Nephron (organoid): ENCODE results near the gene DOCK3.

Experiments used
- H3K27ac Mint-ChIP-seq, 3 experiments: 2 replicates each; pipeline ENCODE4 v1.8.0; 2020; ENCODE audit warnings: mixed read lengths in 3 of 3, mild to moderate bottlenecking in 2 of 3, moderate library complexity in 1 of 3
- H3K27me3 Mint-ChIP-seq: 2 replicates; pipeline ENCODE4 v1.8.0; 2021; ENCODE audit warnings: low read depth, mild to moderate bottlenecking, moderate library complexity, mixed read lengths
- H3K36me3 Mint-ChIP-seq: 2 replicates; pipeline ENCODE4 v1.8.0; 2020; ENCODE audit warnings: low read depth, mixed read lengths
- H3K4me1 Mint-ChIP-seq: 2 replicates; pipeline ENCODE4 v1.8.0; 2020; ENCODE audit warnings: mixed read lengths
- H3K4me3 Mint-ChIP-seq, 3 experiments: 2 replicates each; pipeline ENCODE4 v1.8.0; 2020; ENCODE audit warnings: mild to moderate bottlenecking in 3 of 3, mixed read lengths in 3 of 3, moderate library complexity in 2 of 3
- H3K9me3 Mint-ChIP-seq: 2 replicates; pipeline ENCODE4 v1.8.0; 2020; ENCODE audit warnings: mixed read lengths
- TF ChIP-seq, protein P1 (sequence below), 3 experiments: fragments of 200-600 bp; sonication (generic); IDR thresholded peaks; one replicate each; pipeline ENCODE4 v1.5.0; 2021; ENCODE audit warnings: antibody characterized with exemption in 3 of 3; ENCODE audit not compliant: unreplicated experiment in 3 of 3

Gene DOCK3

DNA sequence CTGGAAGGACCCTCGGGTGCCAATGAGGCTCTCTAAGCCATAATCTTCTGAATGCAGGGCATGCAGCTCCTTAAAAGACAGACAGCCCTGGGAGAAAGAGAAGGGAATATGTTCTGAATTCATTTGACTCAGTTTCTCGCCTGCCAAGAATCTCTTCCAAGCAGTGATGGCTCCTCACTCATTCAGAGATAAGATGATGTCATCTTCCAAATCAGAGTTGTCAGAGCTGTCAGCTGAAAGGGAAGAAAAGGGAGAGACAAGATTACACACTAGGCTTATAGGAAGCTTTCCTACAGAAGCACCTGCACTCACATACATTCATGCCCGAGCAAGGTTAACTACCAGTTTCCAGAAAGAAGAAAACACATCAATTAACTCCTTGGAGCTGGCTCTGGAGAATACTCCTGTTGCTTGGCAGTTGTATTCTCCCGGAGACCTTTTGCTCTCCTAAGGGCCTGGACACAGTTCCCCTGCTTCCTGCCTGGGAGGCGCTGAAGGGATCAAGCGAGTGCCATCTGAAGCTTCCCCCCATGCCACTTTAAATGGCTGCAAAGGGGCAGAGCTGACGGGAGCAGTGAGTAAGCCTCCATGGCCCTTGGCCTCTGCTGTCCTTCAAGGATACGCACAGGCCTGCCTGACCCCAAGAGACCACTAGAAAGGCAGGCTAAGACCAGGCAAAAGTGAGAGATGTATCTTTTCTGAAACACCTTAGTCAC, 724.0 kb downstream of the DOCK3 start:
- Mint-ChIP-seq H3K4me1 (peaks cover 25% of the 10 kb centered on the region), H3K27me3 (no peaks in the 10 kb centered on the region), H3K9me3 (no peaks in the 10 kb centered on the region), H3K36me3 (peaks cover 42% of the 10 kb centered on the region), H3K27ac (no peak overlapping the region), H3K4me3 (no peak overlapping the region)
- TF ChIP-seq, protein P1, sequence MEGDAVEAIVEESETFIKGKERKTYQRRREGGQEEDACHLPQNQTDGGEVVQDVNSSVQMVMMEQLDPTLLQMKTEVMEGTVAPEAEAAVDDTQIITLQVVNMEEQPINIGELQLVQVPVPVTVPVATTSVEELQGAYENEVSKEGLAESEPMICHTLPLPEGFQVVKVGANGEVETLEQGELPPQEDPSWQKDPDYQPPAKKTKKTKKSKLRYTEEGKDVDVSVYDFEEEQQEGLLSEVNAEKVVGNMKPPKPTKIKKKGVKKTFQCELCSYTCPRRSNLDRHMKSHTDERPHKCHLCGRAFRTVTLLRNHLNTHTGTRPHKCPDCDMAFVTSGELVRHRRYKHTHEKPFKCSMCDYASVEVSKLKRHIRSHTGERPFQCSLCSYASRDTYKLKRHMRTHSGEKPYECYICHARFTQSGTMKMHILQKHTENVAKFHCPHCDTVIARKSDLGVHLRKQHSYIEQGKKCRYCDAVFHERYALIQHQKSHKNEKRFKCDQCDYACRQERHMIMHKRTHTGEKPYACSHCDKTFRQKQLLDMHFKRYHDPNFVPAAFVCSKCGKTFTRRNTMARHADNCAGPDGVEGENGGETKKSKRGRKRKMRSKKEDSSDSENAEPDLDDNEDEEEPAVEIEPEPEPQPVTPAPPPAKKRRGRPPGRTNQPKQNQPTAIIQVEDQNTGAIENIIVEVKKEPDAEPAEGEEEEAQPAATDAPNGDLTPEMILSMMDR (IDR thresholded peaks at IDR 0.05; ENCODE audit: unreplicated experiment in 3 of 3) = no peak

DNA sequence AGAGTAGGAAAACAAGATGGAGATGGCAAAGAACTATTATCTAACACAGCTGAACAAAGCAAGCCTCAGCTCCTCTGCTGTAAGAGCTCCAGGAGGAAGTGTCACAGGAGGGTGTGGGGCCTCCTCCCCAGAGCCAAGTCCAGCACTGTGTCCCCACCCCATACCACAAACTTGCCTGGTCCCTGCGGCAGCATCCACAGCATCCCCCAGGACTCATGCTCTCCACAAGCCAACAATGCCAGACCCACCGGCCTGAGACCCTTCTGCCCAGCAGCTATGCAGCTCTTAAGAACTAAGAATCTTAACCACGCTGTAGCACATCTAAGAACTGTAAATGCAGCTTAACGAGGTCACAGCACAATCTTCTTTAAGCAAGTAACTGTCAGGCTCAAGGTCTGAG, 725.4 kb downstream of the DOCK3 start:
- Mint-ChIP-seq H3K4me1 (peaks cover 11% of the 10 kb centered on the region), H3K9me3 (no peaks in the 10 kb centered on the region), H3K27me3 (no peaks in the 10 kb centered on the region), H3K4me3 (no peak overlapping the region), H3K27ac (no peak overlapping the region), H3K36me3 (peaks cover 34% of the 10 kb centered on the region)
- TF ChIP-seq, protein P1 (IDR thresholded peaks at IDR 0.05; ENCODE audit: unreplicated experiment in 3 of 3) = no peak

DNA sequence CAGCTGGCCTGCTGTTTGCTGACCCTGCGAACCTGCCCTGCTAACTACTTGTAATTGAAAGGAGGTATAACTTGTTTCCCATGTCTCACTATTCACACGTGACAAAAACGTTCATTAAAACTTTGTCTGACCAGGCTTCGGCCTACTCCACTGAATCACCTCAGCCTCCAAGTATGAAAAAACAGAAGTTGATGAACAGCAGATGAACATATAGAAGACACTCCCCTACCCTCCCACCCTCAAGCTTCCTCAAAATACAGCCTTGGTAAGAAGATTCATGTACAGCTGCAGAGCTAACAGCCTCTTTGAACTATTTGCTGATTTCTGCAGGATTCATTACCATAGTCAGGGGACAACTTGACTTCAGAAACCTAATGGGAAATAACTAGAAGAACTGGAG, 727.0 kb downstream of the DOCK3 start:
- Mint-ChIP-seq H3K4me1 (peaks cover 1% of the 10 kb centered on the region), H3K9me3 (no peaks in the 10 kb centered on the region), H3K27me3 (peaks cover 4% of the 10 kb centered on the region), H3K27ac (peak overlapping the region in 1 of 3 experiments; percentile 12), H3K36me3 (peaks cover 29% of the 10 kb centered on the region), H3K4me3 (no peak overlapping the region)
- TF ChIP-seq, protein P1 (IDR thresholded peaks at IDR 0.05; ENCODE audit: unreplicated experiment in 3 of 3) = no peak

DNA sequence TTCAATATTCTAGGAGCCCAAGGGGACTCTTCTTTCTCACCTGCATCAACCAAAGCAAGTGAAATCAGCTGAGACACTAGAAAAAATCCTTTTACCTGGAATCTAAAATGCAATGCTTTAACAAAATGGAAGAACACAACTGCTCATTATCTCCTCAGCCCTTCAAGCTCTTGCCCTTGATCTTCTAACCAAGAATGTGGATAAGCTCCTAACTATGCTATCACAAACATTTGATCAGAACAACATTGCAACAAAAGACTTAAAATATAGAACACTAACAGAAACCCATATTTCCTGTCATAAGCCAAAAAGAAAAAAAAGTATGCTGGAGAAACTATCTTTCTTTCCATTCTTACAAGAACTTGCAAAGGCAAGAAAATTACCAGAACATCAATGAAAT, 728.9 kb downstream of the DOCK3 start:
- no peaks in the 10 kb centered on the region for H3K4me1 Mint-ChIP-seq
- no peak overlapping the region for H3K27ac Mint-ChIP-seq
- TF ChIP-seq, protein P1 (IDR thresholded peaks at IDR 0.05; ENCODE audit: unreplicated experiment in 3 of 3) = no peak
- peaks cover 23% of the 10 kb centered on the region for H3K36me3 Mint-ChIP-seq
- no peaks in the 10 kb centered on the region for H3K9me3 Mint-ChIP-seq
- peaks cover 4% of the 10 kb centered on the region for H3K27me3 Mint-ChIP-seq
- no peak overlapping the region for H3K4me3 Mint-ChIP-seq

DNA sequence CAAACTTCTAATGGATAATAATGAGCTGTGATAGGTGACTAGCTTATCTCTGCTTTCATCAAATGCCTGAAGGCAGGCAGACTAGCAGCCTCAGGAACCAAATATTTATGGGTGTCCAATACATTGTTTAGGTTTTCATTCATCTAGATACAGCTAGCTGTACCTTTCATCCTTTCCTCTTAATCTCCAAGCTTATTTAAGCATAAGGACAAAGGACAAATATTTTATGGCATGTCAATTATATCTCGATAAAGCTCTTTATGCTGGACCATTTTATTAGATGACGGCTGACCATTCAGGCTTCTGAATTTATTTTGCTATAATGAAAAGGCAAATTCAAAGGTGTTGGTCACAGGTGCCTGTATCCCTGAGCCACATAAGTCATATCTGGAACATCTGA, 733.3 kb downstream of the DOCK3 start:
- Mint-ChIP-seq H3K27me3 (peaks cover 4% of the 10 kb centered on the region), H3K9me3 (no peaks in the 10 kb centered on the region), H3K4me3 (no peak overlapping the region), H3K4me1 (no peaks in the 10 kb centered on the region), H3K36me3 (peaks cover 38% of the 10 kb centered on the region), H3K27ac (no peak overlapping the region)
- TF ChIP-seq, protein P1 (IDR thresholded peaks at IDR 0.05; ENCODE audit: unreplicated experiment in 3 of 3) = no peak

DNA sequence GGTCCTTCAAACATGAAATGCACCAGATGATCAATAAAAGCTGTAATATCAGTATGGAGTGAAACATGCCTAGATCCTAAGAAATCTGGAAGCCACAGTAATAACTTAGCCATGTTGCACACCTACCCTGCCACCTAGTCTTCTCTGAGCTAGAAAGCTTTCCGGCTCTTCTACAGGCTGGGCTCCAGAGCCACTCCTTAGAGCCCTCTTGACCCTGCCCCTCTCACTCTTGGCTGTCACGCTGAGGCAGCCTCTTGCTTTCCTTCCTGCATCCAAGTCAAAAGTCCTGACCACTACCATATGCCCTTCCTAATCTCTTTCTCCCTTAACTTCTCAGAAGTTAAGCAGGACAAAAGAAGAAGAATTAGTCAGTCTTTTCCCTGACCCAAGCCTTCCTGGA, 734.1 kb downstream of the DOCK3 start:
- H3K4me1 Mint-ChIP-seq = no peaks in the 10 kb centered on the region
- no peaks in the 10 kb centered on the region for H3K9me3 Mint-ChIP-seq
- no peak overlapping the region for H3K4me3 Mint-ChIP-seq
- TF ChIP-seq, protein P1 (IDR thresholded peaks at IDR 0.05; ENCODE audit: unreplicated experiment in 3 of 3) = no peak
- peaks cover 39% of the 10 kb centered on the region for H3K36me3 Mint-ChIP-seq
- H3K27me3 Mint-ChIP-seq = peaks cover 4% of the 10 kb centered on the region
- no peak overlapping the region for H3K27ac Mint-ChIP-seq
